Measurements from ENCODE around the gene FBXO41.

- TF ChIP-seq CTCF (IDR thresholded peaks at IDR 0.05 in 4 of 5, conservative IDR thresholded peaks at IDR 0.05 in 1 of 5), result no peak
- TF ChIP-seq POLR2A (IDR thresholded peaks at IDR 0.05), result no peak
Observed at GRCh38 chr2:73208258-73208657, 76.0 kb downstream of the FBXO41 start.
